Daoy (cell line): ENCODE measurements around the gene OR5P2. TPM values are rescaled to one million over a fixed set of nuclear protein-coding genes. Genes with fewer than 3 reads are reported as not detected.
"Not testable (repeated sequence)": the region's sequence is repeated elsewhere in the genome, so short reads cannot be mapped to it uniquely, and the experiment has no call there.

ENCODE experiments used
- DNase-seq: peaks from one replicate; pipeline ENCODE4 v3.0.0-alpha.2; 2015; ENCODE audit warnings: low read depth
- total RNA-seq: library from RNA; depleted of rRNA; stranded (reverse); fragments of >200 nt; shearing (Covaris generic); gene quantifications from 2 replicates; pipeline ENCODE4 v1.2.3, GENCODE V29; 2014; rRNA removed

Gene OR5P2, protein sequence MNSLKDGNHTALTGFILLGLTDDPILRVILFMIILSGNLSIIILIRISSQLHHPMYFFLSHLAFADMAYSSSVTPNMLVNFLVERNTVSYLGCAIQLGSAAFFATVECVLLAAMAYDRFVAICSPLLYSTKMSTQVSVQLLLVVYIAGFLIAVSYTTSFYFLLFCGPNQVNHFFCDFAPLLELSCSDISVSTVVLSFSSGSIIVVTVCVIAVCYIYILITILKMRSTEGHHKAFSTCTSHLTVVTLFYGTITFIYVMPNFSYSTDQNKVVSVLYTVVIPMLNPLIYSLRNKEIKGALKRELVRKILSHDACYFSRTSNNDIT
- not detected in 2 replicates for total RNA-seq

DNA sequence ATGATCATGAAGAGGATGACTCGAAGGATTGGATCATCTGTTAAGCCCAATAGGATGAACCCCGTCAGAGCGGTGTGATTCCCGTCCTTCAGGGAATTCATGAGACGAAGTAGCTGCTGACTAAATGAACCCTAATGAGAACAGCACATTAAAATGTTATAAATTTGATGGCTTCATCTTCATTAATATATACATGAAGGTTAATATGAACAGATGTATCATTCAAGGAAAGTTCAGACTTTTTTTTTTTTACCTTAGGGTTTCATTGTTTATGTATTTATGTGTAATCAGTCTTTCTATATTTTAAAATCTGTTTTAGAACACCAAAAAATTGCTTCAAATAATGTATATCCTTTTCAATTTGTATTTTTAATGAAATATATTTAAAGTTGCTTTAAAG, at the start of gene OR5P2:
TSS of gene OR5P2 (minus strand) at position 101 of the 400 bp plus-strand sequence. CDS start at position 101, 0 bp downstream.
- no peak for DNase-seq

DNA sequence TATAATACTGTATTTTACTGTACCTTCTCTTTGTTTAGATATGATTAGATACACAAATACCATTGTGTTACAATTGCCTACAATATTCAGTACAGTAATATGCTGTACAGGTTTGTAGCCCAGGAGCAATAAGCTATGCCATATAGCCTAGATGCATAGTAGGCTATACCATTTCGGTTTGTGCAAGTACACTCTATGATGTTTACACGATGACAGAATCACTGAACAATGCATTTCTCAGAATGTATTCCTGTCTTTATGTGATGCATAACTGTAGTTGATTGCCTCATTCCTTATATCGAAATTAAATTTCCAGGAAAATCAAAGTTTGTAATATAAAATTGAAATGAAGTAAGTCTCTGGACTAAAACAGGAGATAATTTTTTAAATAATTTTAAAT, 49.3 kb upstream of the OR5P2 start:
- DNase-seq = no peak

DNA sequence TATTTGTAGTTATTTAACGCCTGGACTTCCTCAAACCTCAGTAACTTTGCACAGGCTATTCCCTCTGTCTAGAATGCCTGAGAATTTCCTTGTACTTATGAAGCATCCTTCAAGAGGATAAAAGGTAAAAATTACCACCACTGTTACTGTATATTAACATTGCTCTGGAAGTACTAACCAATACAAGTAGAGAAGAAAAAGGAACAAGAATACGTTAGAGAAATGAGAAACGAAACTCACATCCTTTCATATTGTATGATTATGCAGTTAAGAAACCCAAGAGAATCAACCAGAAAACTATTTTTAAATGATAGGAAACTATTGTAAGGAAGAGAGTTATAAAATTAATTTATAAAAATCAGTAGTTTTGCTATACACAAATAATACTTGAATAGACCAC, 48.2 kb upstream of the OR5P2 start:
- no peak for DNase-seq

DNA sequence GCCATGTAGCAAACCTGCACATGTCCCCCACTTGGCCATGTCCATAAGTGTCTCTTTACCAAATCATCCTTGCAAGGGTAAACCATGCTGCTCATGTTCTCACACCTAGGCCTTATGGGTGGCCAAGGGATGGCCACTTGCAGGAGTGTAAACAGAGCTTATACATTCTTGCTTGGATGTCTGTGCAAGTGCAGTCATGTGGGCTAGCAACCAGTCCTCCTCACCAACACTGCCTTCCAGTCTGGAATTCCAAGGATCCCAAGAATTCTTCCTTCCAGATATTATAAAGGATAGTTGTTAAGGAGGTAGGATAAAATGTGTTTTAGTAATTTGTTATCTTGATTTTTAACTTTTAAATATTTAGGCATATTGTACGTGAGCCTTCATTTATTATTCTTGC, 47.8 kb upstream of the OR5P2 start:
- DNase-seq = no peak

DNA sequence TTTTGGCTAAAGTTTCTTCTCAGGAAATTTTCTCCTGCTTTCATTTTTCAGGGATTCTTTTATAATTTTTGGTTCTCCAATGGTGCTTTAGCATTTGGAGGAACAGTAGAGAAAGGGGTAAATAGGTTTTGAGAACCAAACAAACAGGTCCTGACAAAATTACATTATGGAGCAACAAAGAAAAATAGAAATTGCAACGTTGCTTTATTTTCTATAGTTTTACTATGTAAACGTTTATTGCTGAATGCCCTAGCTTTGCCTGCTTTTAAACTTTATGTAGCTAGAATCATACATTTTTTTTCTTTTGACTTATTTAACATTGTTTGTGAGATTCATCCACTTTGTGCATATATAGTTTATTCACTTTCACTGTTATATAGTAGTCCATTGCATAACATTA, 43.8 kb upstream of the OR5P2 start:
- DNase-seq = no peak

DNA sequence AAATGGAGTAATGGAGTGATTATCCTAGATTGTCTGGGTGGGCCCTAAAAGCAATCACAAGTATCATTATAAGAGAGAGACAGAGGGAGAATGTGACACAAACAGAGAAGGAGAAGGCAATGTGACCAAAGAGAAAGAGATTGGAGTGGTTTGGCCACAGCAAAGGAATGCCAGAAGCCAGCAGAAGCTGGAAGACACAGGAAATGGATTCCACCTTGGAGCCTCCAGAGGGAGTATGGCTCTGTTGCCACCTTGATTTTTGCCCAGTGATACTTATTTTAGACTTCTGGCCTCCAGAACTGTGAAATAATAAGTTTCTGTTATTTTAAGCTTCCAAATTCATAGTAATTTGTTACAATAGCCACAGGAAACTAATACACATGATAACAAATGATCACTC, 36.8 kb upstream of the OR5P2 start:
- DNase-seq = no peak

DNA sequence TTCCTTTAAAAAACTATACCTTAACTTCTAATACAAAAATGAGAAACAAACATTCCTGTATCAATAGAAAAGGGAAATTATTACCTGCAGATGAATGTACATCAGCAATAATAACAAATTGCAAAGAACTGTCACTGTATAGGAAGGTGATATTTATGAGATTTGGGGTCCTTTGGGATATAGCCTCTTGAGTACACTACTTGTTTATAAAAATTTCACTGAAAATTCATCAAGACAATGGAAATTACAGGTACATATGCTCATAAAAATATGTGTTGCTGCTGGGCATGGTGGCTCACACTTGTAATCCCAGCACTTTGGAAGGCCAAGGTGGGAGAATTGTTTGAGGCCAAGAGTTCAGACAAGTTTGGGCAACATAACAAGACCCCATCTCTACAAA, 34.0 kb upstream of the OR5P2 start, which contains the start of gene OR5P3:
TSS of gene OR5P3 (minus strand) at position 101 of the 400 bp plus-strand sequence.
- DNase-seq = no peak

DNA sequence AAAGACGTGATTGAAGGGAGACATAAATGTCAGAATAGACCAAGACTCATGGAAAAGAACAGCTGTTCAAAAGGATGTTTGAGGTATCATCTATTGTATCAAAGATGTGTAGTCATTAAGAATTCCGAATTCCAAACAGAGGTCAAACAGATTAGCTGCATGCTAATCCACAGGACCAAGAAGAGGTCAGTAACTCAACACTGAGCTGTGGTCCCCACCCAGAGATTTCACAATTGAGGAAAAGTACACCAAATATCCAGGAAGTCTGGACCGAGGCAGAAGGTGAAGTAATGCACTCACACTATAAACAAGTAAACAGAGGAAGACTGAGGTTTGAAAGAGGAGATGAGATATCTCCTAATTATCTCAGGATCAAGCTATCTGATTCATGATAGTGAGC, 29.6 kb upstream of the OR5P2 start:
- no peak for DNase-seq

DNA sequence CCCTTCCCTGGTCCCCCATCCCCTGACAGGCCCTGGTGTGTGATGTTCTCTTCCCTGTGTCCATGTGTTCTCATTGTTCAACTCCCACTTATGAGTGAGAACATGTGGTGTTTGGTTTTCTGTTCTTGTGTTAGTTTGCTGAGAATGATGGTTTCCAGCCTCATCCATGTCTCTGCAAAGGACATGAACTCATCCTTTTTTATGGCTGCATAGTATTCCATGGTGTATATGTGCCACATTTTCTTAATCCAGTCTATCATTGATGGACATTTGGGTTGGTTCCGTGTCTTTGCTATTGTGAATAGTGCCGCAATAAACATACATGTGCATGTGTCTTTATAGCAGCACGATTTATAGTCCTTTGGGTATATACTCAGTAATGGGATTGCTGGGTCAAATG, 23.7 kb upstream of the OR5P2 start:
- DNase-seq = not testable (repeated sequence)

DNA sequence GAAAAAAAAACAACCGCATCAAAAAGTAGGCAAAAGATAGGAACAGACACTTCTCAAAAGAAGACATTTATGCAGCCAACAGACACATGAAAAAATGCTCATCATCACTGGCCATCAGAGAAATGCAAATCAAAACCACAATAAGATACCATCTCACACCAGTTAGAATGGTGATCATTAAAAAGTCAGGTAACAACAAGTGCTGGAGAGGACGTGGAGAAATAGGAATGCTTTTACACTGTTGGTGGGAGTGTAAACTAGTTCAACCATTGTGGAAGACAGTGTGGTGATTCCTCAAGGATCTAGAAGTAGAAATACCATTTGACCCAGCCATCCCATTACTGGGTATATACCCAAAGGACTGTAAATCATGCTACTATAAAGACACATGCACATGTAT, 18.2 kb upstream of the OR5P2 start:
- not testable (repeated sequence) for DNase-seq

DNA sequence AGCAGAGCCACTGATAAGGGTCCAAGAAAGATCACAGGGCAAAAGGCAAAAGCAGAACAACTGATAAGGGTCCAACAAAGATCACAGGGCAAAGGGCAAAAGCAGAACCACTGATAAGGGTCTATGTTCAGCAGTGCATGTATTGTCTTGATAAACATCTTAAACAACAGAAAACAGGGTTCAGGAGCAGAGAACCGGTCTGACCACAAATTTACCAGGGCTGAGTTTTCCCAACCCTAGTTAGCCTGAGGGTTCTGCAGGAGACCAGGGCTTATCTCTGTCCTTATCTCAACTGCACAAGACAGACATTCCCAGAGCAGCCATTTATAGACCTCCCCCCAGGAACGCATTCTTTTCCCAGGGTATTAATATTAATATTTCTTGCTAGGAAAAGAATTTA, 13.6 kb upstream of the OR5P2 start:
- not testable (repeated sequence) for DNase-seq

DNA sequence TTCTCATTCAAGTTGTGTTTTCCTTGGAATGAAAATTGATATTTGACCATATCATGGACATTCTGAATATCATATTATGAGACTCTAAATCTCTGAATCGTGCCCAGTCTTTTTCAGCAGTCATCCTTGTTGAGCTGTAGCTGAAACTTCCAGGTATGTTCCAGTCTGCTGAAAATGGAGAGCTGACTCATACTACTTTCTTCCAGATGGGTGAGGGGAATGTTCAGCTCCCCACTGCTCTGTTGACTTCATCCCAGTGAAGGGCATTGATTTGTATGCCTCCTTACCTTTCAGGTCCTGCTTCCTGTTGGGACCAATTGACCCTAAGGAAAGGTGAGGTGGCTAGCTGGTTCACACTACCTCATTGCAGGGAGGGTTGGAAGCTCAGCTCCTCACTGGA, 3.5 kb downstream of the OR5P2 start:
- no peak for DNase-seq

DNA sequence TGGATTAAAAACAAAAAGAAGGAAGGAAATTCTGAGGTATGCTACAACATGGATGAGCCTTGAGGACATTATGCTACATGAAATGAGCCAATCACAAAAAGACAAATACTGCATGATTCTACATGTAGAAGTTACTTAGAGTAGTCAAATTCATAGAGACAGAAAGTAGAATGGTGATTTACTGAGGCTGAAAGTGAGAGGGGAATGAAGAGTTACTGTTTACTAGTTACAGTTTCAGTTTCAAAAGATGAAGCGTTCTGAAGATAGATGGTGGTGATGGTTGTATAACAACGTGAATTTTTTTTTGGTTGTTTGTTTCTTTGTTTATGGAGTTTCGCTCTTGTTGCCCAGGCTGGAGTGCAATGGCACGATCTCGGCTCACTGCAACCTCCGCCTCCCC, 9.5 kb downstream of the OR5P2 start:
- DNase-seq = no peak

DNA sequence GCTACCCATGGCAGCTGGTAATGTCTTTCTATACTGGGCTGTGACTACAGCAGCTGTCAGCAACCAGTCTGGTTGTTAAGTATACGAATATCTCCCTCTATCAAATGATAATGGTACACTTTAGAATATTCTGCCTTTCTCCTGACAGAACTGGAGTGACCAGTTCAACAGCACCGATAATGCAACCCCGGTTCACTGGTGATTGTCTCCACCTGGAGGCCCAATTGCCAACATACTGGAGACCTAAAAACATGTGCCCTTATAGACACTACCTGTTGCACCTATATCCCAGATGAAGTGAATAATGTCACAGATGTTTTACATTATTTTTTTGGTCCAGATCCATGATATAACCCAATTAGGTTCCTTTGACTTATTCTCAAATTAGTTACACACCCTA, 21.1 kb downstream of the OR5P2 start:
- DNase-seq = no peak

DNA sequence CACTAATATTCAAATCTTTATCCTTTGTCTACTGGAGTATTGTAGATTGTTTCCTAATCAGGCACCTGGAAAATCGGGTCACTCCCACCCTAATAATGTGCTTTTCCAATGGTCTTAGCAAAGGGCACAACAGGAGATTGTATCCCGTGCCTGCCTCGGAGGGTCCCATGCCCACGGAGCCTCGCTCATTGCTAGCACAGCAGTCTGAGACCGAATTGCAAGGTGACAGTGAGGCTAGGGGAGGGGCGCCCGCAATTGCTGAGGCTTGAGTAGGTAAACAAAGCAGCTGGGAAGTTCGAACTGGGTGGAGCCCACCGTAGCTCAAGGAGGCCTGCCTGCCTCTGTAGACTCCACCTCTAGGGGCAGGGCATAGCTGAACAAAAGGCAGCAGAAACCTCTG, 32.4 kb downstream of the OR5P2 start:
- DNase-seq = not testable (repeated sequence)

DNA sequence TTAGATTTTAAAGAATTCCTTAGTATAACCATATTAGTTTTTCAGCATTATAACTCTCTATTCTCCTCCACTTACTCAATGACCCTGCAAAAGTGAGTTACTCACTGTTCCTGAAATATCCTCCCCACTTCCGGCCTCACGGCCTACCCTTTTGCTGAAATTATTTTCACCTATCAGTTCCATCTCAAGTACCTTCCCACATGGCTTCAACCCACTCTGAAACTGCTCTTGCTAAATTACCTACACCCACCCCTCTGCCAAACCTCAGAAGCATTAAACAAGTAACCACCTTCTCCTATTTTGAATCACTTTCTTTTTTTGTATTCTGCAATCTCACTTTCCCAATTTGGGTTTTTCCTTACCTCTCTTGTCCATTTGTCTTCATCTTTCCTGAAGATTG, 37.7 kb downstream of the OR5P2 start:
- DNase-seq = peak; percentile 4

DNA sequence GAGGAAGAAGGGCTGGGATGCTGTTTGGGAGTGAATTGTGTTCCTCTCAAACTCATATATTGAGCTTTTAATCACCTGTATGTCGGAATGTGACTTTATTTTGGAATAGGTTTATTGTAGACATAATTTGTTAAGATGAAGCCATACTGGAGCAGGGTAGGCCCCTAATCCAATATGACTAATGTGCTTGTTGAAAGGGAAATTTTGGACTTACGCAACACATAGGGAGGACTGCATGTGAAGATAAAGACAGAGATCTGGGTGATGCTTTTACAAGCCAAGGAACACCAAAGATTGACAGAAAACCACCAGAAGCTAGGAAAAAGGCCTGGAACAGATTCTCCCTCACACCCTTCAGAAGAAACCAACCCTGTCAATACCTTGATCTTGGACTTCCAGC, 47.3 kb downstream of the OR5P2 start:
- peak; percentile 12 for DNase-seq

Other genes with a start within 250 kb of the OR5P2 start
- 1.1 and 3.2 TPM in 2 replicates for gene CYB5R2, start 123.4 kb downstream of the OR5P2 start, total RNA-seq
- not detected in 2 replicates for gene OVCH2, start 90.5 kb downstream of the OR5P2 start, total RNA-seq
- gene OR5P3, start 33.9 kb upstream of the OR5P2 start, total RNA-seq = not detected in 2 replicates
- gene OR10A6, start 134.3 kb upstream of the OR5P2 start, total RNA-seq = not detected in 2 replicates
- not detected in 2 replicates for gene OR10A3, start 144.8 kb upstream of the OR5P2 start, total RNA-seq
- 0.46 and 0.48 TPM in 2 replicates for gene NLRP10, start 168.5 kb upstream of the OR5P2 start, total RNA-seq
- gene EIF3F, start 190.4 kb upstream of the OR5P2 start, total RNA-seq = 197 and 243 TPM in 2 replicates